NT2/D1 (cell line): ENCODE measurements around the gene HBE1.

Source experiments
- DNase-seq: peaks from one replicate; pipeline ENCODE4 v3.0.0-alpha.2; 2011; ENCODE audit warnings: low read depth, low spot score
- H3K27me3 ChIP-seq: 2 replicates; pipeline ENCODE4 v1.6.0; 2011; ENCODE audit warnings: mild to moderate bottlenecking; ENCODE audit not compliant: insufficient read length, insufficient read depth
- H3K36me3 ChIP-seq: 2 replicates; pipeline ENCODE4 v1.6.1; 2011; ENCODE audit warnings: mild to moderate bottlenecking, low read length, mixed read lengths; ENCODE audit not compliant: insufficient read depth, insufficient read length
- H3K4me1 ChIP-seq: 2 replicates; pipeline ENCODE4 v1.5.1; 2011; ENCODE audit not compliant: insufficient read depth, insufficient read length
- H3K4me3 ChIP-seq: 2 replicates; pipeline ENCODE4 v1.5.1; 2011; ENCODE audit warnings: low read depth; ENCODE audit not compliant: insufficient read length
- H3K9ac ChIP-seq: 2 replicates; pipeline ENCODE4 v1.6.0; 2011; ENCODE audit warnings: low read depth; ENCODE audit not compliant: insufficient read length
- H3K9me3 ChIP-seq: 2 replicates; pipeline ENCODE4 v1.5.1; 2011; ENCODE audit warnings: mild to moderate bottlenecking, low read length; ENCODE audit not compliant: insufficient read depth
- SUZ12 ChIP-seq: IDR thresholded peaks from 2 replicates; pipeline ENCODE4 v1.6.1; 2011; ENCODE audit not compliant: insufficient read length, insufficient read depth; ENCODE audit errors: extremely low read depth
- YY1 ChIP-seq: IDR thresholded peaks from 2 replicates; pipeline ENCODE4 v1.6.1; 2011; ENCODE audit not compliant: insufficient read length, insufficient read depth
- ZNF274 ChIP-seq: IDR thresholded peaks from 2 replicates; pipeline ENCODE4 v1.6.1; 2011; ENCODE audit warnings: mild to moderate bottlenecking, low read depth, low read length

The HBE1 gene

GRCh38 chr11:5224538-5225479, 44.9 kb downstream of the HBE1 start:
- Histone ChIP-seq H3K27me3 (no peaks in the 10 kb centered on the region), H3K4me3 (no peak overlapping the region), H3K4me1 (no peaks in the 10 kb centered on the region), H3K9ac (no peak overlapping the region), H3K36me3 (no peaks in the 10 kb centered on the region), H3K9me3 (peaks cover 6% of the 10 kb centered on the region; the same call in 1 of the 2 replicates)
- DNase-seq = no peak
- TF ChIP-seq SUZ12 = no peak
- TF ChIP-seq YY1 = no peak

- TF ChIP-seq SUZ12 (no peak), ZNF274 (no peak)
- Histone ChIP-seq H3K9me3 (peaks cover 6% of the 10 kb centered on the region; the same call in 1 of the 2 replicates), H3K4me3 (no peak overlapping the region), H3K36me3 (no peaks in the 10 kb centered on the region), H3K27me3 (no peaks in the 10 kb centered on the region), H3K4me1 (no peaks in the 10 kb centered on the region), H3K9ac (no peak overlapping the region)
- no peak for DNase-seq
These were observed 46.1 kb downstream of the HBE1 start for GRCh38 chr11:5223686-5224085.

- Histone ChIP-seq H3K4me1 (no peaks in the 10 kb centered on the region), H3K9me3 (peaks cover 6% of the 10 kb centered on the region; the same call in 1 of the 2 replicates), H3K36me3 (no peaks in the 10 kb centered on the region), H3K27me3 (no peaks in the 10 kb centered on the region), H3K9ac (no peak overlapping the region), H3K4me3 (no peak overlapping the region)
- DNase-seq = no peak
- TF ChIP-seq SUZ12 (no peak), ZNF274 (no peak), YY1 (no peak)
These were observed 46.6 kb downstream of the HBE1 start for GRCh38 chr11:5223146-5223545.
